Measurements from ENCODE around the gene C2CD5.

Gene C2CD5

DNA sequence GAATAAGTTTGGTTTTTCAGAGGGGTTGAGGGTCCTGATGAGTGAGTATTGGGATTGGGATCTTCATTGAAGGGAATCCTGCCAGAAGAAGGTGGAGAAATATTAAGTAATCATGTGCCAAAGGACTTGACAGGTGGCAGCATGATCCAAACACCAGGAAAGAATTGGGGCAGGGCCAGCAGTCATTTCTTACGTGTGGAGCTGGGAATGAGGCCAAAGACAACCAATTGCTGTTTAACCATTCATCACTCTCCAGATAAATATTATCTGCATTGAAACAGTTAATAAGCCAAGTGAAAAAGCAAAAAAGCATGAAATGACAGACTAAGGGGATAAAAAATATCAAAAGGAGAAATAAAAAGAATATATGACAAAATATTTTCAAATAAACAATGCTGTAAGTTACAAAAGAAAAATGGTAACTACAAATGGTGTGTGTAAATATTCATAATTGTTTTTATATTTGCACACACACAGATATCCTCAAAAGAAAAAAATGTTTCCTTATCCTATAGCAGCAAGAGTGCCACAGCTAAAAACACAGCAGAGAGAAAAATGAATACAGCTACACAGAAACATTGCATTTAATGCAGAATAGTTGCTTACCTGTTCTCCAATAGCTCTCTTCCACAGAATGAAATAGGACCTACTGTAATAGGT lies 26.2 kb downstream of the C2CD5 start:
- no peak for DNase-seq
- Histone ChIP-seq H4K20me1 (ENCODE audit: insufficient read depth, low read length) (no peaks in the 10 kb centered on the region), H2AFZ (ENCODE audit: low read length) (no peak overlapping the region), H3K9me3 (replicated peaks; ENCODE audit: insufficient read depth, low read length) (no peaks in the 10 kb centered on the region), H3F3A (ENCODE audit: insufficient read depth, low read length) (no peaks in the 10 kb centered on the region), H3K27ac (ENCODE audit: low read length) (no peak overlapping the region), H3K9ac (ENCODE audit: low read length) (no peak overlapping the region), H3K79me2 (ENCODE audit: low read length) (no peaks in the 10 kb centered on the region), H3K4me2 (ENCODE audit: low read depth, low read length) (no peak overlapping the region), H3K9me2 (replicated peaks; ENCODE audit: insufficient read depth, low read length) (no peaks in the 10 kb centered on the region), H3K36me3 (replicated peaks; ENCODE audit: insufficient read depth, low read length) (no peaks in the 10 kb centered on the region; the same call in 1 of the 2 replicates), H3K4me1 (ENCODE audit: low read length) (no peaks in the 10 kb centered on the region), H3K4me3 (ENCODE audit: low read length) (no peak overlapping the region), H3K27me3 (replicated peaks; ENCODE audit: insufficient read depth, low read length) (no peaks in the 10 kb centered on the region)
- TF ChIP-seq EZH2phosphoT487 (IDR thresholded peaks at IDR 0.05; ENCODE audit: low read length) (no peak), EZH2 (optimal IDR thresholded peaks at IDR 0.05; ENCODE audit: low read depth, low read length) (no peak)
- TF ChIP-seq, protein P1, sequence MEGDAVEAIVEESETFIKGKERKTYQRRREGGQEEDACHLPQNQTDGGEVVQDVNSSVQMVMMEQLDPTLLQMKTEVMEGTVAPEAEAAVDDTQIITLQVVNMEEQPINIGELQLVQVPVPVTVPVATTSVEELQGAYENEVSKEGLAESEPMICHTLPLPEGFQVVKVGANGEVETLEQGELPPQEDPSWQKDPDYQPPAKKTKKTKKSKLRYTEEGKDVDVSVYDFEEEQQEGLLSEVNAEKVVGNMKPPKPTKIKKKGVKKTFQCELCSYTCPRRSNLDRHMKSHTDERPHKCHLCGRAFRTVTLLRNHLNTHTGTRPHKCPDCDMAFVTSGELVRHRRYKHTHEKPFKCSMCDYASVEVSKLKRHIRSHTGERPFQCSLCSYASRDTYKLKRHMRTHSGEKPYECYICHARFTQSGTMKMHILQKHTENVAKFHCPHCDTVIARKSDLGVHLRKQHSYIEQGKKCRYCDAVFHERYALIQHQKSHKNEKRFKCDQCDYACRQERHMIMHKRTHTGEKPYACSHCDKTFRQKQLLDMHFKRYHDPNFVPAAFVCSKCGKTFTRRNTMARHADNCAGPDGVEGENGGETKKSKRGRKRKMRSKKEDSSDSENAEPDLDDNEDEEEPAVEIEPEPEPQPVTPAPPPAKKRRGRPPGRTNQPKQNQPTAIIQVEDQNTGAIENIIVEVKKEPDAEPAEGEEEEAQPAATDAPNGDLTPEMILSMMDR (IDR thresholded peaks at IDR 0.05; ENCODE audit: low read length): no peak

DNA sequence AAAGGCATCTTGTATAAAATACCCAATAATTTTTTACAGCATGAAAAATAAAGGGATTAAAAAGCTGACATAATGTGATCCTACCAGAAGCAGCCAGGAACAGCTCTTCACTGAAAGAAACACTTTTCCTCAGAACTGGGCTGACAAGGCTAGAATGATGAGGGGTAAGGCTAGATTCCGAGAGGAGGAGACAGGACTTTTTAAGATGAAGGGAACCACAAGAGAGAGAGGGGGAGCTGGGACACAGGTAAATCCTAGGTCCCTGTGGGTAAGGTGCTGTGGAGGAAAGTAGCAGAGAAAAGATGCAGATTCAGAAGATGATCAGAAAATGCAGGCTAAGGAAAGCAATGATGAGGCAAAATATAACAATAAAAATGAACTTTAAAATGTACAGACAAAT lies 29.5 kb downstream of the C2CD5 start:
- no peaks in the 10 kb centered on the region for H3F3A ChIP-seq (ENCODE audit: insufficient read depth, low read length)
- no peak for TF ChIP-seq EZH2phosphoT487 (IDR thresholded peaks at IDR 0.05; ENCODE audit: low read length)
- TF ChIP-seq EZH2 (optimal IDR thresholded peaks at IDR 0.05; ENCODE audit: low read depth, low read length): no peak
- TF ChIP-seq, protein P1 (IDR thresholded peaks at IDR 0.05; ENCODE audit: low read length): no peak
- no peaks in the 10 kb centered on the region for H3K4me1 ChIP-seq (ENCODE audit: low read length)
- DNase-seq: no peak
- no peaks in the 10 kb centered on the region; the same call in 1 of the 2 replicates for H3K36me3 ChIP-seq (replicated peaks; ENCODE audit: insufficient read depth, low read length)
- no peak overlapping the region for H3K27ac ChIP-seq (ENCODE audit: low read length)
- no peak overlapping the region for H3K9ac ChIP-seq (ENCODE audit: low read length)
- H2AFZ ChIP-seq (ENCODE audit: low read length): no peak overlapping the region
- no peak overlapping the region for H3K4me2 ChIP-seq (ENCODE audit: low read depth, low read length)
- H3K4me3 ChIP-seq (ENCODE audit: low read length): no peak overlapping the region
- H3K9me2 ChIP-seq (replicated peaks; ENCODE audit: insufficient read depth, low read length): no peaks in the 10 kb centered on the region
- no peaks in the 10 kb centered on the region for H3K9me3 ChIP-seq (replicated peaks; ENCODE audit: insufficient read depth, low read length)
- no peaks in the 10 kb centered on the region for H4K20me1 ChIP-seq (ENCODE audit: insufficient read depth, low read length)
- no peaks in the 10 kb centered on the region for H3K79me2 ChIP-seq (ENCODE audit: low read length)
- H3K27me3 ChIP-seq (replicated peaks; ENCODE audit: insufficient read depth, low read length): no peaks in the 10 kb centered on the region

DNA sequence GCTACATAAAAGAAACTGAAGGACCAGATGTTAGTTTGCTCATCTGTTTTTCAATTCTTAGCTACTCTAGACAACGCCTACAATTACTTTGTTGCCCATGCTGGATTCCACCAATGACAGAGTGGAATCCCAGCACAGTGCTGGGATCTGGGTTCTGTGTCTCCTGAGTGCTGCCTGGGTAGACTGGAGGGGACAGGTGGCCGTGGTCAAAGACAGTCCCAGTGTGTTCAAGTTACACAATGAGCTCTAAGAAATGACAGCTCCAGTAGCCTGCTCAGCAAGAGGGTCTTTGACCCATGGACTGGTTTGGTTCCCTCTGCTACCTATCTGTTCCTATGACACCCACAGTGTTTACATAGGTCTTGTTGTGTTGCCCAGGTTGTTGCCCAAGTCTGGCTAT lies 38.5 kb downstream of the C2CD5 start:
- Histone ChIP-seq H3K9ac (ENCODE audit: low read length) (no peak overlapping the region), H4K20me1 (ENCODE audit: insufficient read depth, low read length) (no peaks in the 10 kb centered on the region), H3K9me2 (replicated peaks; ENCODE audit: insufficient read depth, low read length) (no peaks in the 10 kb centered on the region), H3K27me3 (replicated peaks; ENCODE audit: insufficient read depth, low read length) (no peaks in the 10 kb centered on the region), H3K4me1 (ENCODE audit: low read length) (no peaks in the 10 kb centered on the region), H3K9me3 (replicated peaks; ENCODE audit: insufficient read depth, low read length) (no peaks in the 10 kb centered on the region), H3K4me3 (ENCODE audit: low read length) (no peak overlapping the region), H3K79me2 (ENCODE audit: low read length) (no peaks in the 10 kb centered on the region), H2AFZ (ENCODE audit: low read length) (no peak overlapping the region), H3K36me3 (replicated peaks; ENCODE audit: insufficient read depth, low read length) (peaks cover 3% of the 10 kb centered on the region; the same call in 1 of the 2 replicates), H3K27ac (ENCODE audit: low read length) (no peak overlapping the region), H3F3A (ENCODE audit: insufficient read depth, low read length) (no peaks in the 10 kb centered on the region), H3K4me2 (ENCODE audit: low read depth, low read length) (no peak overlapping the region)
- TF ChIP-seq EZH2phosphoT487 (IDR thresholded peaks at IDR 0.05; ENCODE audit: low read length) (no peak), EZH2 (optimal IDR thresholded peaks at IDR 0.05; ENCODE audit: low read depth, low read length) (no peak)
- DNase-seq: no peak

DNA sequence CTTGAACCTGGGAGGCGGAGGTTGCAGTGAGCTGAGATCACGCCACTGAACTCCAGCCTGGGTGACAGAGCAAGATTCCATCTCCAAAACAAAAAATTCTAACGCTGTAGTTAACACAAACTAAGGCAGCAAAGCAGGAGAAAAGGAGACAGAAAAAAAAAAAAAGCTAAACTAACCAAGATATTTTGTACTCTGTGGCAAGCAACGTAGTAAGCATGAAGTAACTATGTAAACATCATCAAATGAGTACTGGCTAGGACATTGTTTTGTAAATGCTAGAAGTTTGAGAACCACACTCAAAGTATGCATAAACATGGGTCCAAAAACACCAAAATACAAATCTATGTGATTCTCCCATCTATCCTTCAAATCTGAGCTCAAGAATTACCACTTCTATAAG lies 44.2 kb downstream of the C2CD5 start:
- Histone ChIP-seq H3K4me1 (ENCODE audit: low read length) (no peaks in the 10 kb centered on the region; the same call in 1 of the 2 replicates), H3K36me3 (replicated peaks; ENCODE audit: insufficient read depth, low read length) (peaks cover 6% of the 10 kb centered on the region; the same call in 1 of the 2 replicates), H3K79me2 (ENCODE audit: low read length) (no peaks in the 10 kb centered on the region), H3K4me2 (ENCODE audit: low read depth, low read length) (no peak overlapping the region), H3F3A (ENCODE audit: insufficient read depth, low read length) (no peaks in the 10 kb centered on the region), H4K20me1 (ENCODE audit: insufficient read depth, low read length) (no peaks in the 10 kb centered on the region), H3K27me3 (replicated peaks; ENCODE audit: insufficient read depth, low read length) (no peaks in the 10 kb centered on the region), H3K9ac (ENCODE audit: low read length) (no peak overlapping the region), H3K4me3 (ENCODE audit: low read length) (no peak overlapping the region), H3K9me3 (replicated peaks; ENCODE audit: insufficient read depth, low read length) (no peaks in the 10 kb centered on the region), H3K9me2 (replicated peaks; ENCODE audit: insufficient read depth, low read length) (no peaks in the 10 kb centered on the region), H3K27ac (ENCODE audit: low read length) (no peak overlapping the region), H2AFZ (ENCODE audit: low read length) (no peak overlapping the region)
- no peak for DNase-seq
- TF ChIP-seq EZH2phosphoT487 (IDR thresholded peaks at IDR 0.05; ENCODE audit: low read length): no peak
- no peak for TF ChIP-seq EZH2 (optimal IDR thresholded peaks at IDR 0.05; ENCODE audit: low read depth, low read length)
- TF ChIP-seq, protein P1 (IDR thresholded peaks at IDR 0.05; ENCODE audit: low read length): no peak
